Measurements from ENCODE around the gene CACNA1S.

CACNA1S gene

DNA sequence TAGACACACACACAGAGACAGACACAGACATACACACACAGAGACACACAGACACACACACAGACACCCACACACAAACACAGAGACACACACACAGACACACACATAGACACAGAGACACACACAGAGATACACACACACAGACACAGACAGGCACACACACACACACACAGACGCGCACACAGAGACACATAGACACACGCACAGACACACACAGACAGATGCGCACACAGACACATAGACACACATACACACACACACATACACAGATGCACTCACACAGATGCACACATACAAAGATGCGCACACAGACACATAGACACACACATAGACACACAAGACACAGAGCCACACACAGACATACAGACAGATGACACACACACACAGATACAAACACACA, 104.7 kb downstream of the CACNA1S start:
- DNase-seq: no peak

- no peak for DNase-seq
Observed at GRCh38 chr1:201006450-201006849, 105.8 kb downstream of the CACNA1S start.

DNA sequence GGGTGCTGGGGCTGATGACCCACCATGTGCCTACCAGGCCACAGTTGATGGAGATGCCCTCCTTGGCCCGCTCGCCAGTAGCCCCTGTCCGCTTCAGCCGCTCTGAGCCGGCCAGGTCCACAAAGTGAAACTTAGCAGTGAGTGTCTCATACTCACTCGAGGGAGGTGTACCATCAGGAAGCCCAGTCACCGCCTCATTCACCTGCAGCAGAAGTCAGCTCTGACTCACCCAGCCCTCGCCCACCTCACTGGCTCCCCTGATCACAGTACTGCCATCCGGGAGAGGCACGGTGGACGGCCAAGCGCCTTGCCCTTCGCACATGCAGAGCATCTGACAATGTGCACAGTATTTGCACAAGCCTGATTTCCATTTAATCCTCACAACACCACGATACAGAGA, 107.5 kb downstream of the CACNA1S start:
- DNase-seq: no peak

- no peak for DNase-seq
Observed at GRCh38 chr1:201004154-201004553, 108.1 kb downstream of the CACNA1S start.

DNA sequence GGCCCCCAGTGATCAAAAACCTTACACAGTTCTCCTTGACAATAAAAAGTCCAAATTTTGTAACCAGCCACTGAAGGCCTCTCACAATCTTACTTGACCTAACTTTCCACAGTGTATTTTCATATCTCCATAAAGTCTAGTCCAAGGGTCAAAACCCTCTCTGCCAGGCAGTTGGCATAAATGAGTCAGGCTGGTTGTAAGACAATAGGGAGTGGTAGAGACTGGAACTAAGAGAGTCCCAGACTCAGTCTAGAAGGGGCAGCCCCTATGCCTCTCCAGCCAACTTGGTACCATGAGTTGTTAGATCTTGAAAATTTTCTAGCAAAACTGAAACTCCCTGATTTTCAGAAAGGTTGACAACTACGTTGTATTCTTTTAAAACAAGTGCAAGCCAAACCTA, 109.7 kb downstream of the CACNA1S start:
- DNase-seq: no peak

- DNase-seq: no peak
Observed at GRCh38 chr1:201001962-201002361, 110.3 kb downstream of the CACNA1S start.

GRCh38 chr1:201000391-201000790, 111.8 kb downstream of the CACNA1S start:
- DNase-seq: no peak

DNA sequence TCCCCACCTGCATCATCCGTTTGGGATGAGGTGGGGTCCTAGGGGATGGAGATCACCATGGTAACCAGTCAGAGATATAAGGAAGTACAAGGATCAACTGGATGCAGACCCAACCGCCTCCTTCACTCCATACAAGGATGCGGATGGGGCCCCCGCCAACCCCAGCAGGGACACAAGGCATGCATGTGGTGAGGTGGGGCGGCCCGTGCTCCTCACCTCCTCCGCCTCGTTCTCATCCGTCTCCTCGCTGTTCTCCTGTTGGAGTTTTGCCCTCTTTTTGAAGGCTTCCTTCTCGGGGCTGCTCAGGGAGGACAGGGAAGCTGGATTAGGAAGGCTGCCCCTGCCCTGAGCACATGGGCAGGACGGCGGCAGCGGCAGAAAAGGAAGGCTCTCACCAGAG, 112.6 kb downstream of the CACNA1S start:
- no peak for DNase-seq

GRCh38 chr1:200998323-200998722, 113.9 kb downstream of the CACNA1S start:
- DNase-seq: no peak

- no peak for DNase-seq
Observed at GRCh38 chr1:200992382-200993048, 119.7 kb downstream of the CACNA1S start.

DNA sequence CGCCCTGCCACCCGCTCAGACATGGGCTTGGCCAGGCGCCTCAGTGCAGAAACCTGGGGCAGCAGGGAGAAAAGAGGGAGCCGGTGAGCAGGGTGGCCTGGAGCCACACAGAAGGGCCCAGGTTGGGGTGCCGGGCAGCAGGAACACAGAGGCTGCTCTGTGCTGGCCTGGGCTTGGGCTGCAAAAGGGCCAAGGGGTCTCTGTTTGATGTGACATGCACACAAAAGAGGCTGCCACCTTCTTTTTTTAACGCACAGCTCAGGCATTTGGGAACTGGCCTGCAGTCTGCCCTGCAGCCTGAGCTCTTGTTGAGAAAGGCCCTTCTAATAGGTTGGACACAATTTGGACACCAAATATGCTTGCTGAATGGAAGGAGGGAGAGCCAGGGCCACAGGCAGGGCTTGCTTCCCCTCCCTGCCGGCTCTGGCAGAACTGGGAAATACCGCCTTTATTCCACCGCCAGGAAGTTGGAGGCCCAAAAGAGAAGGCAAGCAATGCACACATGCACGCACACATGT, 121.1 kb downstream of the CACNA1S start:
- no peak for DNase-seq

DNA sequence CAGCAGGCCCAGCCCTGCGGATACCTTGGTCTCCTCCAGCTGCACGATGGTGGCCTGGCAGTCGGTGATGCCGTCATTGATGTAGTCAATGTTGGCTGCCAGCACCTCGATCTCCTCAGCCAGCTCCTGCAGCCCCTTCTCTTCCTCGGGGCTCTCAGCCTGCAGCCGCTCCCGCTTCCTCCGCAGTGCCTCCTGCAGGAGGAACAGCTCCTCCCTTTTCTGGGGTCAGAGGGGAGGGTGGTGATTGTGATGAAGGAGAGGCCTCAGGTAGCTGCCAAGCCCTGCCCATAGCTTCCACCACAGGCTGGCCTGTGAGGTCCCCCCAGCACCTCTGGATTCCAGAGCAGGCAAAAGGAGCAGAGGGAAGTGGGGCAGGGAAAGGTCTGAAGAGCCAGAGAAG, 122.1 kb downstream of the CACNA1S start:
- no peak for DNase-seq
